ENCODE results near the gene SPEN. TPM values are rescaled to one million over a fixed set of nuclear protein-coding genes. Genes with fewer than 3 reads are reported as not detected.

Gene SPEN
- total RNA-seq, 2 experiments from 2014 or later: 37.0 to 41.9 TPM

DNA sequence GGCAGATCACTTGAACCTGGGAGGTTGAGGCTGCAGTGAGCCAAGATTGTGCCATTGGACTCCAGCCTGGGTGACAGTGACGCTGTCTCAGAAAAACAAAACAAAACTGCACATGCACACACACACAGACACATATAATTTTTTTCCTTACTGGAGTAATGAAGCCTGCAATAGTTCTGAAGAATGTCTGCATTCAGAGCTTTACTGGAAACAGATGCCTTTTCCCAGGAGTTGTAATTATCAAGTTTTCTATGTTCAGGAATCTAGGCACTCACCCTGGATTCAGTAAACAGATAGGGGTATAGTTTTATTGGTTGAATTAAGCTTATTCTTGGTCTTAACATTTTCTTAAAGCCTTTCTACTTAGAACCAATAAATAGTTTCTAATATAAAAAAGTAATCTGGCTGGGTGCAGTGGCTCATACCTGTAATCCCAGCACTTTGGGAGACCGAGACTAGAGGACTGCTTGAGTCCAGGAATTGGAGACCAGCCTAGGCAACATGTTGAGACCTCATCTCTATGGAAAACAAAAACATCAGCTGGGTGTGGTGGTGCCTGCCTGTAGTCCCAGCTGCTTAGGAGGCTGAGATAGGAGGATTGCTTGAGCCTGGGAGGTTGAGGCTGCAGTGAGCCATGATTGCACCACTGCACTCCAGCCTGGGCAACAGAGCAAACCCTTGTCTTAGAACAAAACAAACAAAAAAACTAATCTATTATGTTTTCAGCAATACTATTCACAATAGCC is 15.8 kb downstream of the SPEN start:
- ChIA-PET POLR2A (no interaction called here), CTCF (interaction anchor here (0.5 to 1.8 kb wide), 4 partner anchors 26 to 274 kb away, joined by 3 to 6 read pairs (median 3); no protein-coding TSS in a partner anchor)
- DNase-seq: no peak
- intact Hi-C loops (cut with micrococcal nuclease): no loop called here
- Mint-ChIP-seq H3K27me3 (no peaks in the 10 kb centered on the region), H3K4me3 (no peak overlapping the region), H3K27ac (no peak overlapping the region), H3K36me3 (no peaks in the 10 kb centered on the region), H3K4me1 (ENCODE audit: low read depth) (peaks cover 39% of the 10 kb centered on the region), H3K9me3 (no peaks in the 10 kb centered on the region)

DNA sequence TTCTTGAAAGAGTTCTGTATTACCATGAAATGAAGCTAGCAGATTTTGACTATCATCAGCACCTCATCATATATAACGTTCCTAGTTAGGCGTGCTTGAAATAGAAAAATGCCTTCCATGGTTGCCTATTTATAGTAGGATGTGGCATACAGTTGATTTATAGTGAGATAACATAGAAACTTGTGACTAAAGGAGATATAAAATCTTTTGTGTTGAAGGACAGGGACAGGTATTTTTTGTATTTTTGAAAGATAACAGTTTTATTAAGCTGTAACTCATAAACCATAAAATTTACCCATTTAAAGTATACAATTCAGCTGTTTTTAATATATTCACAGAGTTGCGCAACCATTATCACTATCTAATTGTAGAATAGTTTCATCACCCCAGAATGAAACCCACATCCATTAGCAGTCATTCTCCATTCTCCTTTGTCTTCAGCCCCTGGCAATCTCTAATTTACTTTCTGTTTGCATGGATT is 19.3 kb downstream of the SPEN start:
- Mint-ChIP-seq H3K4me1 (ENCODE audit: low read depth) (peaks cover 49% of the 10 kb centered on the region), H3K27ac (no peak overlapping the region), H3K27me3 (no peaks in the 10 kb centered on the region), H3K9me3 (no peaks in the 10 kb centered on the region), H3K36me3 (no peaks in the 10 kb centered on the region), H3K4me3 (no peak overlapping the region)
- CTCF ChIA-PET: interaction anchor here (0.9 to 1.2 kb wide), 3 partner anchors 15 to 51 kb away, joined by 4 to 5 read pairs (median 4); no protein-coding TSS in a partner anchor
- POLR2A ChIA-PET: no interaction called here
- no peak for DNase-seq
- intact Hi-C loops (cut with micrococcal nuclease): no loop called here

DNA sequence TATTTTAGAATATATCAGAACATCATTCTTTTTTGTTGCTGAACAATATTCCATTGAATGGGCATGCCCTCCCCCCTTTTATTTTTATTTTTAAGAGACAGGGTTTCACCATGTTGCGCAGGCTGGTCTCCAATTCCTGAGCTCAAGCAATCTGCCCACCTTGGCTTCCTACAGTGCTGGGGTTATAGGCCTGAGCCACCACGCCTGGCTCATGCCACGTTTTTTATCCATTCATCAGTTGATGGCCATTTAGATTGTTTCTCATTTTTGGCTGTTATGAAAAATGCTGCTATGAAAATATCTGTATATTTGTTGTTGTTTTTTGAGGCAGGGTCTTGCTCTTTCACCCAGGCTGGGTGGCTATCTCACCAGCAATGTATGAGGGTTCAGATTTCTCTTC is 19.8 kb downstream of the SPEN start:
- H3K36me3 Mint-ChIP-seq: no peaks in the 10 kb centered on the region
- ChIA-PET POLR2A (no interaction called here), CTCF (interaction anchor here (1.2 kb wide), 1 partner anchor 52 kb away, joined by 5 read pairs; no protein-coding TSS in a partner anchor)
- no peaks in the 10 kb centered on the region for H3K27me3 Mint-ChIP-seq
- H3K4me1 Mint-ChIP-seq (ENCODE audit: low read depth): peaks cover 49% of the 10 kb centered on the region
- intact Hi-C loops (cut with micrococcal nuclease): no loop called here
- H3K4me3 Mint-ChIP-seq: no peak overlapping the region
- DNase-seq: no peak
- H3K27ac Mint-ChIP-seq: no peak overlapping the region
- H3K9me3 Mint-ChIP-seq: no peaks in the 10 kb centered on the region

DNA sequence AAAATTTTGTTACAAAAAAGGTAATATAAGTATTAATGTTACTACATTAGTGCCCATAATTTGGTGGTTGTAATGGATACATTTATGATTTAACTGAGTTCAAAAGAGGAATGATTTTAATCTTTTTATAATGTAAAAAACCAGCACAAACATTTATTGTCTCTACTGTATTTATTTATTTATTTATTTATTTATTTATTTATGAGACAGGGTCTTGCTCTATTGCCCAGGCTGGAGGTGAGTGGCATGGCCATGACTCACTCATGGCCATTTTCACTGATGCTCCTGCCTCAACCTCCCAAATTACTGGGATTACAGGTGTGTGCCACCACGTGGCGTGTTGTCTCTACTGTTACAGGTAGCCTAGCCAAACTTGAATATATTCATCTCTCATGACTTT is 21.9 kb downstream of the SPEN start:
- H3K27ac Mint-ChIP-seq: no peak overlapping the region
- peaks cover 15% of the 10 kb centered on the region for H3K36me3 Mint-ChIP-seq
- ChIA-PET POLR2A (no interaction called here), CTCF (no interaction called here)
- H3K9me3 Mint-ChIP-seq: no peaks in the 10 kb centered on the region
- no peak for DNase-seq
- H3K4me3 Mint-ChIP-seq: no peak overlapping the region
- peaks cover 61% of the 10 kb centered on the region for H3K4me1 Mint-ChIP-seq (ENCODE audit: low read depth)
- intact Hi-C loops (cut with micrococcal nuclease): no loop called here
- H3K27me3 Mint-ChIP-seq: no peaks in the 10 kb centered on the region

DNA sequence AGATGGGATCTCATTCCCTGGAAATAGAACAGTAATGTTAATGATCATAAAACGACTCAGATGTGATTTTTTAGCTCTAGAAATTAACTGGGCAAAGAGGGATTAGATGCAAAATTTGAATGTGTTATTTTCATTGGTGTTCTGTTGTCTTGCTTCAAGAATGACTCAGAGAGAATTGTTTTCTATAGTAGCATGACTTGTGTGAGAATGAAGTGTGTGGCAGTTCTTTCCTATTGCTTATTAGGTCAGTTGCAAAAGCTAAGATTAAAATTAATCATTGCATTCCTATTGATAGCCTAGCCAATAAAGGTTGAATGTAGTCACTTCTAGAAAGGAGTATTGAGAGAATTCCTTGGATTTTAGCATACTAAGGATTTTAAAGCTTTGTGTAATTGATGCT is 22.9 kb downstream of the SPEN start:
- peaks cover 15% of the 10 kb centered on the region for H3K36me3 Mint-ChIP-seq
- peaks cover 64% of the 10 kb centered on the region for H3K4me1 Mint-ChIP-seq (ENCODE audit: low read depth)
- H3K27ac Mint-ChIP-seq: no peak overlapping the region
- no peaks in the 10 kb centered on the region for H3K27me3 Mint-ChIP-seq
- ChIA-PET CTCF (interaction anchor here (0.7 to 1.3 kb wide), 3 partner anchors 55 to 133 kb away, joined by 3 read pairs; no protein-coding TSS in a partner anchor), POLR2A (no interaction called here)
- H3K9me3 Mint-ChIP-seq: no peaks in the 10 kb centered on the region
- no peak for DNase-seq
- no peak overlapping the region for H3K4me3 Mint-ChIP-seq
- intact Hi-C loops (cut with micrococcal nuclease): no loop called here

DNA sequence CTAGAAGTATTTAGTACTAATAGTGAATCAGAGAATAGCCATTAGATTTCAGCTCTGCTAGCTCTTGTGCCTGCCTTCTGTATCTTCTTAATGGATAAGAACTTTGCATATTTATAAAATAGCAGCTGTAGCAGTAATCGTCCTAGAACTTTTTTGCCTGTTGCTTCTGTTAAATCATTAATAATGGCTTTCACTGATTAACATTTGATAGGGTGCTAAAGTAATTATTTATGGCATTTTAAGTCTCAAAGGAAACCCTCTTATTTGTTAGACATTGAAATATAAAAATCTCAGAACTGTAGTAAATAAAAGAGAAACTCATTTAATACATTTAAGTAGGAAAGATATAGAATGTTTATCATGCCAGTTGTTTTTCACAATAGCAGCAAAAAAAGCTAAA is 27.0 kb downstream of the SPEN start:
- CTCF ChIA-PET: no interaction called here
- peaks cover 47% of the 10 kb centered on the region for H3K4me1 Mint-ChIP-seq (ENCODE audit: low read depth)
- POLR2A ChIA-PET: no interaction called here
- no peaks in the 10 kb centered on the region for H3K9me3 Mint-ChIP-seq
- no peak overlapping the region for H3K27ac Mint-ChIP-seq
- H3K36me3 Mint-ChIP-seq: peaks cover 24% of the 10 kb centered on the region
- no peak overlapping the region for H3K4me3 Mint-ChIP-seq
- no peak for DNase-seq
- H3K27me3 Mint-ChIP-seq: no peaks in the 10 kb centered on the region
- intact Hi-C loops (cut with micrococcal nuclease): no loop called here

DNA sequence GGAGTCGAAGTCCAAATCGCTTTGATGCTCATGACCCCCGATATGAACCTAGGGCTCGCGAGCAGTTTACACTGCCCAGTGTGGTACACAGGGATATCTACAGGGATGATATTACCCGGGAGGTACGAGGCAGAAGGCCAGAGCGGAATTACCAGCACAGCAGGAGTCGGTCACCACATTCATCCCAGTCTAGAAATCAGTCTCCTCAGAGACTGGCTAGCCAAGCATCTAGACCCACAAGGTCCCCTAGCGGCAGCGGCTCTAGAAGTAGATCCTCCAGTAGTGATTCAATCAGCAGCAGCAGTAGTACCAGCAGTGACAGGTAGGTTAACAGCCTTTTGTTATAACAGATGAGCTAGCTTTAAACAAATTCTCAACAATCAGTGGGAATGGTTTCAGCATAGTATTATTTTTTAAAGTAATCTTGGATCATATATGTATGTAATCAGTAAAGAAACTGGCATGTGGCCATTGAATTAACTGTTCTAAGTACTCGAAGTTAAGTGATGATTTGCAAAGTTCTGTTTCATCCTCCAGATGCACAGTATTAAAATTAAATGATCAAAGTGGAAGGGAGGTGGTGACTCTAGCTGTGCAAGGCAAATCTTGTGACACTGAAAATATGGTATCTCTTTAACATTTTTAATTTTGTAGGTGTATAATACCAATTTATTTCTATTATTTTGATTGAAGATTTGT is 29.0 kb downstream of the SPEN start:
- no peaks in the 10 kb centered on the region for H3K9me3 Mint-ChIP-seq
- peaks cover 45% of the 10 kb centered on the region for H3K4me1 Mint-ChIP-seq (ENCODE audit: low read depth)
- no peaks in the 10 kb centered on the region for H3K27me3 Mint-ChIP-seq
- H3K4me3 Mint-ChIP-seq: no peak overlapping the region
- intact Hi-C loops (cut with micrococcal nuclease): no loop called here
- peaks cover 26% of the 10 kb centered on the region for H3K36me3 Mint-ChIP-seq
- H3K27ac Mint-ChIP-seq: no peak overlapping the region
- ChIA-PET POLR2A (no interaction called here), CTCF (interaction anchor here (1.0 to 1.4 kb wide), 3 partner anchors 30 to 61 kb away, joined by 3 to 5 read pairs (median 4); no protein-coding TSS in a partner anchor)
- DNase-seq: no peak

DNA sequence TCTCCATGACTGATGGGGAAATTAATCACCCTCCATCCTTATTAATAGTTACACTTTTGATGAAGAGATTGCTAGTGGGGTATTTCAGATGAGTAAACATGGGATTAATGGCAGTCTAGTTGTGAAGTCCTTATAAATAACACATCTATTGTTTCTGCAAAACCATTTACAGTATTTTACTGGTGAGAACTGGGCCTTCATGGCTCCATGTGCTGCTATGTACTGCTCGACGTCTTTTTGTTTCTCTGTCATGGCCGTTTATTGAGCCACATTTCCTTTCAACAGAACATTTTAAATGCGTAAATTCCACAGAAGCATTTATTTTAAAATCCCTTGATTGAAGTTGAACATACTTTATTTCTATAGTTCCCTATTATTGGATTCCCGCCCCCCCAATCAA is 34.5 kb downstream of the SPEN start:
- no peak for DNase-seq
- CTCF ChIA-PET: interaction anchor here (1.1 kb wide), 1 partner anchor 16 kb away, joined by 4 read pairs; no protein-coding TSS in a partner anchor
- intact Hi-C loops (cut with micrococcal nuclease): no loop called here
- H3K27me3 Mint-ChIP-seq: no peaks in the 10 kb centered on the region
- H3K36me3 Mint-ChIP-seq: peaks cover 8% of the 10 kb centered on the region
- POLR2A ChIA-PET: no interaction called here
- H3K9me3 Mint-ChIP-seq: no peaks in the 10 kb centered on the region
- H3K4me3 Mint-ChIP-seq: no peak overlapping the region
- H3K4me1 Mint-ChIP-seq (ENCODE audit: low read depth): peaks cover 57% of the 10 kb centered on the region
- H3K27ac Mint-ChIP-seq: no peak overlapping the region

DNA sequence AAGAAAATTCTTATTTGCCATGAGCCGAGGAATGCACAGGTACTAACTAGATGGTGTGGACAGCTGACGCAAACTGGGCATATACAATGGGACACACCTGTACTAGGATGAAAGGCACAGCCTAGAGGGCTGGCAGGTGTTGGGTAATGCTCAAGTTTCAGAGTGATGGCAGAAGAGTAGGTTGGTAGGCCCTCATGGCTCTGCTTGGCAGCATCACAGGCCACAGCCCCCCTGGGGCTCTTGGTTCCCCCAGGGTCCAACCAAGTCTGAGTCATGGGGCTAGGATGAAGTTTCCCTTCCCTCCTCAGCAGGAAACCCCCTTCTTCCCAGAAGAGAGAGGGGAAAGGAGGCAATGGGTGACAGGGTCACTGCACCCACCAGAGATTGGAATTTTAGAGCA is 35.2 kb downstream of the SPEN start:
- Mint-ChIP-seq H3K4me3 (no peak overlapping the region), H3K9me3 (no peaks in the 10 kb centered on the region), H3K27ac (peak overlapping the region; percentile 55), H3K36me3 (peaks cover 8% of the 10 kb centered on the region), H3K4me1 (ENCODE audit: low read depth) (peaks cover 57% of the 10 kb centered on the region), H3K27me3 (no peaks in the 10 kb centered on the region)
- POLR2A ChIA-PET: no interaction called here
- DNase-seq: no peak
- CTCF ChIA-PET: interaction anchor here (0.6 kb wide), 2 partner anchors 355 to 416 kb away, joined by 3 read pairs; no protein-coding TSS in a partner anchor
- intact Hi-C loops (cut with micrococcal nuclease): no loop called here

DNA sequence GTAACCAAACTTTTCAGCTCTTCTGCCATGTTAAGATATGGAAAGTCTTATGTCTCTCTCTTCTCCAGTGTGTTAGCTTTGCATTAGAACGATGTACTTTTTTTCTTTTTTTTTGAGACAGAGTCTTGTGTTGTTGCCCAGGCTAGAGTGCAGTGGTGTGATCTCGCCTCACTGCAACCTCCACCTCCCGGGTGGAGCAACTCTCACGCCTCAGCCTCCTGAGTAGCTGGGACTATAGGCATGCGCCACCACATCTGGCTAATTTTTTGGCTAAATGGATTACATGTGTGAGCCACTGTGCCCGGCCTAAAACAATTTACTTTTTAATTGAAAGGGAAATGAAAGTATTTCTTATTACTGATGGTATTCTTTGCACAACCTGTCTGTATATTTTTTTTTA is 35.8 kb downstream of the SPEN start:
- peak overlapping the region; percentile 55 for H3K27ac Mint-ChIP-seq
- H3K4me1 Mint-ChIP-seq (ENCODE audit: low read depth): peaks cover 57% of the 10 kb centered on the region
- no peaks in the 10 kb centered on the region for H3K9me3 Mint-ChIP-seq
- ChIA-PET CTCF (interaction anchor here (0.6 kb wide), 2 partner anchors 354 to 415 kb away, joined by 3 read pairs; no protein-coding TSS in a partner anchor), POLR2A (no interaction called here)
- intact Hi-C loops (cut with micrococcal nuclease): no loop called here
- H3K36me3 Mint-ChIP-seq: peaks cover 8% of the 10 kb centered on the region
- H3K4me3 Mint-ChIP-seq: no peak overlapping the region
- no peaks in the 10 kb centered on the region for H3K27me3 Mint-ChIP-seq
- no peak for DNase-seq

DNA sequence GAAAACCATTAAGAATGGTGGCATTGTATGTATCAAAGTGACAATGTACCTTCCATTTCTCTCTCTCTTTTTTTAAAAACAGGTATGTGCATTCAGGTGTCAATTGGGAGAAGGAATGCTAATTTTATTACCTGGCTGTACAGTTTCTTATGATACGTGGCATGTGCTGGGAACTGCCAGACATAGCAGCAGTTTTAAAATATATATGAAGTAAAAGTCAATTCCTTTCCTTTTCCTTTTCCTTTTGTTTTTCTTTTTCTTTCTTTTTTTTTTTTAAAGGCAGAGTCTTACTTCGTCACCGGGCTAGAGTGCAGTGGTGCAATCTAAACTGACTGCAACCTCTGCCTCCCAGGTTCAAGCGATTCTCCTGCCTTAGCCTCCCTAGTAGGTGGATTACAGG is 37.0 kb downstream of the SPEN start:
- no peak for DNase-seq
- CTCF ChIA-PET: no interaction called here

DNA sequence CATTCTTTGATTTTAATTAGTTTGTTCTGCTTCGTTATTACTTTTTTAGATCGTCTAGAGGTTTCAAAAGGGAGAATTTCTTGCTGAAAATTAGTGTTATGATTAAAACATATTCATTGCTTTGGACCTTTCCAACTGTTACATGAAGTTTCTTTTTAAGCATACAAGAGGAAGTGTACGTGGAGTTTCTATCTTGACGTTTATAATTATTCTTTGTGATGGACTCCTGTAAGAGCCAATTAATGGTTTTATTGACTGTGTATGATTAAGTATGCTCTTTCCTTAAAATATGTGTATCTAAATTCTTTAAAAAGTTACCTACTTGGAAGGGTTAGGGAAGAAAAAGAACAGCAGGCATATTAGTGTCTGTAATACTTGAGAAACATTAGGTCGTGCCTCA is 37.8 kb downstream of the SPEN start:
- peaks cover 48% of the 10 kb centered on the region for H3K4me1 Mint-ChIP-seq (ENCODE audit: low read depth)
- no peak overlapping the region for H3K4me3 Mint-ChIP-seq
- intact Hi-C loops (cut with micrococcal nuclease): no loop called here
- H3K27me3 Mint-ChIP-seq: no peaks in the 10 kb centered on the region
- peaks cover 8% of the 10 kb centered on the region for H3K36me3 Mint-ChIP-seq
- ChIA-PET CTCF (interaction anchor here (1.3 kb wide), 1 partner anchor 94 kb away, joined by 3 read pairs; no protein-coding TSS in a partner anchor), POLR2A (no interaction called here)
- DNase-seq: no peak
- H3K9me3 Mint-ChIP-seq: no peaks in the 10 kb centered on the region
- H3K27ac Mint-ChIP-seq: no peak overlapping the region

More for the DNA sequence above, 37.0 kb downstream of the SPEN start:
- POLR2A ChIA-PET: no interaction called here
- intact Hi-C loops (cut with micrococcal nuclease): no loop called here
- Mint-ChIP-seq H3K27ac (no peak overlapping the region), H3K9me3 (no peaks in the 10 kb centered on the region), H3K4me1 (ENCODE audit: low read depth) (peaks cover 53% of the 10 kb centered on the region), H3K36me3 (peaks cover 5% of the 10 kb centered on the region), H3K27me3 (no peaks in the 10 kb centered on the region), H3K4me3 (no peak overlapping the region)
